K562 (cell line): ENCODE results near the gene MITF. TPM values are rescaled to one million over a fixed set of nuclear protein-coding genes. Genes with fewer than 3 reads are reported as not detected.

Source experiments
- AFF1 ChIP-seq, 2 experiments: fragments of 450-650 bp; IDR thresholded peaks; 2 replicates each; pipeline ENCODE4 v1.6.1; 2018; ENCODE audit warnings: mild to moderate bottlenecking in 2 of 2, low read depth in 1 of 2; ENCODE audit not compliant: partially characterized antibody in 2 of 2
- ARHGAP35 ChIP-seq: fragments of 450-650 bp; IDR thresholded peaks from 2 replicates; pipeline ENCODE4 v1.6.1; 2018; ENCODE audit not compliant: partially characterized antibody
- FOXA1 ChIP-seq: fragments of 450-650 bp; IDR thresholded peaks from 2 replicates; pipeline ENCODE4 v1.6.1; 2016; ENCODE audit warnings: mild to moderate bottlenecking, borderline replicate concordance
- GTF2B ChIP-seq: IDR thresholded peaks from 2 replicates; pipeline ENCODE4 v1.6.1; 2011; ENCODE audit not compliant: insufficient read length; ENCODE audit errors: extremely low read depth
- ILF3 ChIP-seq: fragments of 450-650 bp; IDR thresholded peaks from 2 replicates; pipeline ENCODE4 v1.6.1; 2018; ENCODE audit warnings: antibody characterized with exemption, mild to moderate bottlenecking, moderate library complexity, borderline replicate concordance
- KDM4B ChIP-seq, 2 experiments: fragments of 450-650 bp in 1 of 2; sonication (generic) in 1 of 2; IDR thresholded peaks; 2 replicates each; pipeline ENCODE4 v1.6.1; 2016 to 2017; ENCODE audit warnings: borderline replicate concordance in 2 of 2, antibody characterized with exemption in 1 of 2, low read depth in 1 of 2, mild to moderate bottlenecking in 1 of 2
- MED1 ChIP-seq: sonication (generic); formaldehyde crosslinking; IDR thresholded peaks from 2 replicates; pipeline ENCODE4 v1.8.1; 2023; ENCODE audit warnings: missing genetic modification reagents, borderline replicate concordance
- MNT ChIP-seq, 2 experiments: fragments of 450-650 bp; conservative IDR thresholded peaks; 2 replicates each; pipeline ENCODE4 v1.6.1; 2017; ENCODE audit warnings: mild to moderate bottlenecking in 2 of 2, moderate library complexity in 2 of 2
- MTA3 ChIP-seq: fragments of 450-650 bp; formaldehyde crosslinking; IDR thresholded peaks from 2 replicates; pipeline ENCODE4 v1.6.1; 2017; ENCODE audit warnings: mild to moderate bottlenecking, borderline replicate concordance
- RAD21 ChIP-seq, 2 experiments: fragments of 250-450 bp in 1 of 2; fragments of 450-650 bp in 1 of 2; sonication (Bioruptor Pico) in 1 of 2; formaldehyde crosslinking in 1 of 2; IDR thresholded peaks in 1 of 2; conservative IDR thresholded peaks in 1 of 2; 2 replicates each; pipeline versions ENCODE4 v1.4.0 to v1.8.0; 2020 to 2022; ENCODE audit warnings: mild to moderate bottlenecking in 2 of 2, moderate library complexity in 1 of 2
- RUNX1 ChIP-seq: sonication (generic); IDR thresholded peaks from 2 replicates; pipeline ENCODE4 v1.6.1; 2016; ENCODE audit warnings: antibody characterized with exemption, low read depth
- SMARCB1 ChIP-seq: IDR thresholded peaks from 2 replicates; pipeline ENCODE4 v1.6.1; 2011; ENCODE audit warnings: improper control_type of control experiment, low read depth; ENCODE audit not compliant: insufficient read length
- TAF1 ChIP-seq: IDR thresholded peaks from 2 replicates; pipeline ENCODE4 v1.6.1; 2011; ENCODE audit warnings: mild to moderate bottlenecking, low read length, moderate library complexity; ENCODE audit not compliant: insufficient read depth, control insufficient read depth, severe bottlenecking; ENCODE audit errors: extremely low read depth
- TARDBP ChIP-seq: fragments of 450-650 bp; IDR thresholded peaks from 2 replicates; pipeline ENCODE4 v1.6.1; 2016
- TCFL5 ChIP-seq: fragments of 250-450 bp; sonication (Bioruptor Pico); conservative IDR thresholded peaks from 2 replicates; pipeline ENCODE4 v1.6.1; 2021; ENCODE audit warnings: mild to moderate bottlenecking, moderate library complexity, matching md5 sums
- ZBTB17 ChIP-seq: fragments of 450-650 bp; formaldehyde crosslinking; IDR thresholded peaks from 2 replicates; pipeline ENCODE4 v1.4.0; 2020; ENCODE audit warnings: mild to moderate bottlenecking
- ZNF212 ChIP-seq: fragments of 450-650 bp; formaldehyde crosslinking; IDR thresholded peaks from 2 replicates; pipeline ENCODE4 v1.4.0; 2020; ENCODE audit warnings: mild to moderate bottlenecking
- ZNF239 ChIP-seq: fragments of 250-450 bp; sonication (Bioruptor Pico); IDR thresholded peaks from 2 replicates; pipeline ENCODE4 v1.4.0; 2020; ENCODE audit warnings: mild to moderate bottlenecking
- ZNF586 ChIP-seq: fragments of 450-650 bp; formaldehyde crosslinking; conservative IDR thresholded peaks from 2 replicates; pipeline ENCODE4 v1.4.0; 2020; ENCODE audit warnings: mild to moderate bottlenecking, moderate library complexity
- polyA plus RNA-seq, 8 experiments: library from polyadenylated mRNA; depleted of rRNA in 4 of 8; stranded (reverse) in 5 of 8; unstranded in 3 of 8; fragments of >200 nt; fragmentation: Nextera tagmentation in 2 of 8; fragmentation: Illumina TruSeq in 1 of 8; extraction: Ambion mirVana in 2 of 8; extraction: Trizol in 1 of 8; gene quantifications; 2 replicates each; pipeline versions ENCODE4 v1.2.1 to v1.2.3, GENCODE V29; 2011 to 2014; ENCODE audit warnings: inconsistent platforms in 1 of 8, missing spikeins in 1 of 8
- total RNA-seq, 7 experiments: library from RNA; depleted of rRNA in 6 of 7; stranded (reverse); fragments of >200 nt in 6 of 7; fragmentation: Illumina TruSeq in 2 of 7; extraction: Trizol in 2 of 7; gene quantifications; 2 replicates each; pipeline versions ENCODE4 v1.2.1 to v1.2.3, GENCODE V29; 2011 to 2021; ENCODE audit warnings: low replicate concordance in 1 of 7
- TF ChIP-seq, protein P1 (sequence below): fragments of 250-450 bp; sonication (Bioruptor Pico); IDR thresholded peaks from 2 replicates; pipeline ENCODE4 v1.9.0; 2021; ENCODE audit warnings: mild to moderate bottlenecking

MITF gene
- total and polyA plus RNA-seq, 9 of the 15 experiments (the other 6 are each of a cell fraction or from before 2014, with no cell fraction given) = 5.6 to 14.9 (median 11.1) TPM

DNA sequence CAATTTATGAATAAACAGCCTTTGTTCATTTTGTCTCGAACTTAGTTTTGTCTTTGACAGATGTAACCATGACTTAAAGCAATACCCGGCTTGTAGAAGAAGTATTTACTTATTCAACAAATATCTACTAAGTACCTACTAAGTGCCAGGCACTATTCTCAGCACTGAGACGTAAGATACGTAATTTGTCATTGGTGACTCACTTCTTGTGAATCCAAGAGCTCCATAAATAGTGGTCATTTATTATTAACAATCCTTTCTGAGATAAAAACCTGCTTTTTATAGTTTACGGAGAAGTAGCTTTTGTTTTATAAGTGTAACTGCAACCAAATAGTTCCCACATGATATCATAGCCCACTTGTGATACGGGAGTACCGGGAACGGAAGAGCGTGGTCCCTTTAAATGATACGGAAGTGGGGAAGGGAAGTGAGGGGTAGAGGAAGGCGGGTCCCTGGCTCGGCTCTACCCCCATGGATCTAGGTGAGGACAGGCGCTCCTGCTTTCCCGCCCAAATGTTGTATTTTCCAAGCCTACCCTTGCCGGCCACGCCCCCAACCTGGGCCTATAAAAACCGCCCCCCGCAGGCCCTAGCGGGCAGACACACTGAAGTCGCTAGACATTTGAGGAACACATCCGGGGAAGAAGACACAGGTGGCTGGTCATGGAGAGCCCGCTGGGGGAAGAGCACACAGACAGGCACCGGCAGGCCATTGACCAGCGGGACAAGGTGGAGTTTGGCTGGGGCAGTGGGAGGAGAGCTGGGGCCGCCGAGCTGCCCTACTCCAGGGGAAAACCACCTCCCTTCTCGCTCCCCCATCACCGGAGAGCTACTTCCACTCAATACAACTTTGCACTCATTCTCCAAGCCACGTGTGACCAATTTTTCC lies 260.1 kb downstream of the MITF start, which contains the start of gene SAMMSON (continued):
- TF ChIP-seq RAD21 (CRISPR knock-in tag; conservative IDR thresholded peaks at IDR 0.05 in 1 of 2, IDR thresholded peaks at IDR 0.05 in 1 of 2) (no peak), ZBTB17 (CRISPR knock-in tag) (no peak), FOXA1 (no peak), MED1 (no peak), SMARCB1 (no peak), ZNF586 (CRISPR knock-in tag) (no peak), AFF1 (IDR thresholded peaks at IDR 0.05; ENCODE audit: low read depth in 1 of 2, partially characterized antibody in 2 of 2) (no peak), TAF1 (peak; percentile 97), ZNF239 (CRISPR knock-in tag) (no peak), KDM4B (IDR thresholded peaks at IDR 0.05; ENCODE audit: borderline replicate concordance in 2 of 2, low read depth in 1 of 2) (no peak), MTA3 (peak; percentile 99), GTF2B (peak; percentile 86), RUNX1 (no peak), TARDBP (no peak), MNT (conservative IDR thresholded peaks at IDR 0.05) (peak; percentile 55 to 62), ZNF212 (CRISPR knock-in tag) (no peak), ARHGAP35 (no peak), ILF3 (no peak), TCFL5 (CRISPR knock-in tag) (no peak)
- TF ChIP-seq, protein P1, sequence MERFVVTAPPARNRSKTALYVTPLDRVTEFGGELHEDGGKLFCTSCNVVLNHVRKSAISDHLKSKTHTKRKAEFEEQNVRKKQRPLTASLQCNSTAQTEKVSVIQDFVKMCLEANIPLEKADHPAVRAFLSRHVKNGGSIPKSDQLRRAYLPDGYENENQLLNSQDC (CRISPR knock-in tag) = no peak
